Measurements from ENCODE around the gene SART3. TPM values are rescaled to one million over a fixed set of nuclear protein-coding genes. Genes with fewer than 3 reads are reported as not detected.

Gene SART3
- total RNA-seq, 4 donors from 2014 or later = 35.0 to 52.6 (median 36.5) TPM

GRCh38 chr12:108562348-108563135 lies 1.6 kb upstream of the SART3 start, which contains the start of gene ISCU:
Gene ISCU (plus strand): TSS chr12:108562596. CDS start chr12:108562623, 27 bp downstream.
- TF ChIP-seq CTCF (IDR thresholded peaks at IDR 0.05; ENCODE audit: low read depth) = no peak

GRCh38 chr12:108561852-108562347 lies 927 bp upstream of the SART3 start:
- no peak for TF ChIP-seq CTCF (IDR thresholded peaks at IDR 0.05; ENCODE audit: low read depth)

- no peak for TF ChIP-seq CTCF (IDR thresholded peaks at IDR 0.05; ENCODE audit: low read depth)
These were observed 652 bp downstream of the SART3 start for GRCh38 chr12:108560321-108560721.

- TF ChIP-seq CTCF (IDR thresholded peaks at IDR 0.05; ENCODE audit: low read depth) = no peak
These were observed 1.2 kb downstream of the SART3 start for GRCh38 chr12:108559748-108560147.

GRCh38 chr12:108559007-108559655 lies 1.8 kb downstream of the SART3 start:
- no peak for TF ChIP-seq CTCF (IDR thresholded peaks at IDR 0.05; ENCODE audit: low read depth)

- TF ChIP-seq CTCF (IDR thresholded peaks at IDR 0.05; ENCODE audit: low read depth) = no peak
These were observed 7.2 kb downstream of the SART3 start for GRCh38 chr12:108553799-108554198.

- TF ChIP-seq CTCF (IDR thresholded peaks at IDR 0.05; ENCODE audit: low read depth) = no peak
These were observed 9.4 kb downstream of the SART3 start for GRCh38 chr12:108551535-108551934.

Measured in subcutaneous adipose tissue (tissue), 4 donors.